Hindlimb muscle (tissue), 1 donor: ENCODE measurements around the gene DENND11. TPM values are rescaled to one million over a fixed set of nuclear protein-coding genes. Genes with fewer than 3 reads are reported as not detected.

ENCODE experiments used
- DNase-seq: peaks from one replicate; pipeline ENCODE4 v3.0.0-alpha.2; 2013
- polyA plus RNA-seq: library from polyadenylated mRNA; unstranded; fragments of 120-200 nt; gene quantifications from one replicate; pipeline ENCODE4 v1.2.1, GENCODE V29; 2013; ENCODE audit not compliant: insufficient read length

Gene DENND11
- polyA plus RNA-seq, 1 donor, result 7.8 TPM

- no peak for DNase-seq
Measured at GRCh38 chr7:141676618-141677017, 25.3 kb downstream of the DENND11 start.

- DNase-seq, result no peak
Measured at GRCh38 chr7:141675436-141676215, 26.3 kb downstream of the DENND11 start.

GRCh38 chr7:141674702-141675101 lies 27.3 kb downstream of the DENND11 start:
- DNase-seq, result no peak

GRCh38 chr7:141674171-141674671 lies 27.7 kb downstream of the DENND11 start:
- no peak for DNase-seq

- DNase-seq, result no peak
Measured at GRCh38 chr7:141673346-141673745, 28.6 kb downstream of the DENND11 start.

- DNase-seq, result no peak
Measured at GRCh38 chr7:141671705-141672496, 30.1 kb downstream of the DENND11 start.

- no peak for DNase-seq
Measured at GRCh38 chr7:141668853-141669252, 33.1 kb downstream of the DENND11 start.

GRCh38 chr7:141666071-141666470 lies 35.9 kb downstream of the DENND11 start:
- DNase-seq, result no peak

- no peak for DNase-seq
Measured at GRCh38 chr7:141665208-141666035, 36.5 kb downstream of the DENND11 start.

- no peak for DNase-seq
Measured at GRCh38 chr7:141664450-141664849, 37.5 kb downstream of the DENND11 start.

GRCh38 chr7:141663081-141663849 lies 38.7 kb downstream of the DENND11 start:
- no peak for DNase-seq

GRCh38 chr7:141660259-141660658 lies 41.7 kb downstream of the DENND11 start:
- no peak for DNase-seq

GRCh38 chr7:141659501-141659900 lies 42.5 kb downstream of the DENND11 start:
- DNase-seq, result no peak

- peak; percentile 36 for DNase-seq
Measured at GRCh38 chr7:141654551-141654950, 47.4 kb downstream of the DENND11 start.

GRCh38 chr7:141652691-141653090 lies 49.3 kb downstream of the DENND11 start:
- DNase-seq, result no peak

Other genes starting within 250 kb of the DENND11 start
- 16.9 TPM for gene AGK, start 150.8 kb downstream of the DENND11 start, polyA plus RNA-seq
- 0.22 TPM for gene WEE2, start 6.2 kb upstream of the DENND11 start, polyA plus RNA-seq
- 82.9 TPM for gene SSBP1, start 36.2 kb upstream of the DENND11 start, polyA plus RNA-seq
- gene TAS2R3, start 61.9 kb upstream of the DENND11 start, polyA plus RNA-seq, result 0.66 TPM
- 1.6 TPM for gene TAS2R4, start 74.5 kb upstream of the DENND11 start, polyA plus RNA-seq
- 2.5 TPM for gene TAS2R5, start 88.1 kb upstream of the DENND11 start, polyA plus RNA-seq
- 0.28 TPM for gene PRSS37, start 139.3 kb upstream of the DENND11 start, polyA plus RNA-seq
- gene OR9A4, start 214.2 kb upstream of the DENND11 start, polyA plus RNA-seq, result not detected
- gene CLEC5A, start 244.8 kb upstream of the DENND11 start, polyA plus RNA-seq, result 0.28 TPM